Stimulated activated naive CD4-positive, alpha-beta T cell (primary cell): ENCODE data around the gene VOPP1.

Source experiments
- DNase-seq, 6 experiments: peaks; one replicate each; lab custom pipeline; 2025; lab: John Stamatoyannopoulos, UW

The VOPP1 gene

DNA sequence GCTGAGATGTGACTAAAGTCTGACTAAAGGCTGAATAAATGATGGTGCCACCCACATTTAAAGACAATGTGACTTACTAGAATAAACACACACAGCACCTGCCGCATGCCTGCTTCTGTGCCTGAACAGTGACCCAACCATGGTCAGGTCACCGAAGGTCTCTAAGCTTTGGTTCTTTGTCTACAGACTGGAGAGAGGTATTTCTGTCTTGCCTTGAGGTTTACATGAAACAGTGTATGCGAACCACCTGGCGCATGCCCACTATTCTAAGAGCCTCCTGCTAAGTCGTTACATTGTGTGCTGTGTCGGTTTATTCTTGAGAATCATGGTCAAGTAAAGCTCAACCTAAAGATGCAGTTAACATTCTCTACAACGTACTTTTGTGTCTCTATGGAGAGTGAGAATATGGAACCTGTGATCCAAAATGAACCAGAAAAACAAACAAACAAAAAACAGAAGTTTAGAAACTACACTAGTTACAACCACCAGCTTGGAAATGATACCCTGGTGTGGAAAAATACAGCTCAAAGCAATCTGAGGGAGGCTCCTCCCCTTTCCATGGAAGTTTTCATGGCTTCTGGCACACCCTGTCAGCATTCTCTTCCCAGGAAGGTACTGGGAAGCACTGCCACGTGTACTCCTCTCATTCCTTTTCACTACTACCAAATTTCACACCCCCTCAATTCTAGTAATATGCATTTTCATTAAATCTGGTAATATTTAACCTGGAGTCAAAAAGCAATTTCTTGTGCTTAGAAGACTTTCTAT lies 40.0 kb downstream of the VOPP1 start:
- no peak for DNase-seq

DNA sequence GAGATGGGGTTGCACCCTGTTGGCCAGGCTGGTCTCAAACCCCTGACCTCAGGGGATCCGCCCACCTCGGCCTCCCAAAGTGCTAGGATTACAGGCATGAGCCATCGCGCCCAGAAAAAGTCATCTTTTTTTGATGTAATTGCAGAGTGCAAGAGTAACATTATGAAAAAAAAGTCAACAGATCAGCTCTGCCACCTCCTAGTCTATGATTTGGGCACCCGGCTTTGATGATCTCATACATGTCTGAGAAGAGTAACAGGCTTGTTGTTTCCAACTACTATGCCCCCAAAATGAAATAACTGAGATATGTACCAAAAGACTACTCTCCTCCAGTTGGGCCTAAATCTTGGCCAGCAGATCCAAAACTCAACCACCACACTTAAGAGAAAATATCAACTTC lies 40.8 kb downstream of the VOPP1 start:
- no peak for DNase-seq

DNA sequence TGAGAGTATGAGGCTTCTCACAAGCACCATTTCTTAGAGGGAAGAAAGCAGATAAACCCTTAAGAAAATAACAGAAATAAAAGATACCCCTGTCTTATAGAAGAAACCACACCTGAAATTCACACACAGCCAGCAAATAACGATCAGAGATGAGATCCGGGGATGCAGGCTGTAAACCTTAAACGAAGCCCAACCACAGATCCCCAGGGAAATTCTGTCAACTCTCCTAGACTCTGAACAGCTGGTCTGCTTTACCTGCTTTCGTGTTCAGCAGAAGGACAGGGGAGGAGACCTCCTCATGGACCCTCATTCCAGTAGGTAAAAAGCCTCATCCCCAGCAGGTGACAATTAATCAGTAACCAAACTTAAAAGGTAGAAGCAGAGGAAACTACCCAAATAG lies 45.0 kb downstream of the VOPP1 start:
- DNase-seq: no peak

DNA sequence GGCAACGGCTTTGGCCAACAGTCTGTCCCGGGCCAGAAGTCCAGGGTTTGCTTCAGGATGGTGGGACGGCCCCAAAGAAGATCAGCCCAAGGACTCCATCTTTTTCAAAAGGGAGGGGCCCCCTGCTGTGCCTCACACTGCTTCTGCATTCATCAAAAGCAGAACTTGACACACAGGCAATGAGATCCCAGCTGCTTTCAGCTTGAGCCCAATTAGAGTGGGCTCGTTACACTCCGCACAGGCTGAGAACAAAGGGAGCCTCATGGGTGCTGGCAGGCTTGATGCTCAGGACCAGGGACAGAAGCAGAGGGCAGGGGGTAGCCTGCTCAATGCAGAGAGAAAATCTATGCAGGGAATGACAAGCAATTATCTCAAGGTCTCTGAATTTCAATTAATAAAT lies 45.5 kb downstream of the VOPP1 start:
- no peak for DNase-seq

DNA sequence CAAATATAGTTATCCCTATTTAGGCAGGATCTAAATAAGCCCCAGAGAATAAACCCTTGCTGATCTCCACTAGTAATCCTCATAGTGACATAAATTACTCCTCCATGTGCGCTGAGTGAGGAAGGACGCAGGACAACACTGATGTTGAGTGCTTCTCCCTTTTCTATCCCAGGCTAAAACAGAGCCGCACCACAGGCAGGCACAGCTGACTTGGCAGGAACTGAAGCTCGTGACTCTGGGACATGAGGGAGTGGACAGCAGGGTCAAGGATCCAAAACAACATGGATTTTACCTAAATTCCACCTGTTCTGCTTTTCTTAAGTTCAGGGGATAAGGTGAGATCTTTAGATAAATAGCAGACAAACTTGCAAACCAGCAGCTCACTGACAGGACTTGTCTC lies 46.0 kb downstream of the VOPP1 start:
- no peak for DNase-seq

DNA sequence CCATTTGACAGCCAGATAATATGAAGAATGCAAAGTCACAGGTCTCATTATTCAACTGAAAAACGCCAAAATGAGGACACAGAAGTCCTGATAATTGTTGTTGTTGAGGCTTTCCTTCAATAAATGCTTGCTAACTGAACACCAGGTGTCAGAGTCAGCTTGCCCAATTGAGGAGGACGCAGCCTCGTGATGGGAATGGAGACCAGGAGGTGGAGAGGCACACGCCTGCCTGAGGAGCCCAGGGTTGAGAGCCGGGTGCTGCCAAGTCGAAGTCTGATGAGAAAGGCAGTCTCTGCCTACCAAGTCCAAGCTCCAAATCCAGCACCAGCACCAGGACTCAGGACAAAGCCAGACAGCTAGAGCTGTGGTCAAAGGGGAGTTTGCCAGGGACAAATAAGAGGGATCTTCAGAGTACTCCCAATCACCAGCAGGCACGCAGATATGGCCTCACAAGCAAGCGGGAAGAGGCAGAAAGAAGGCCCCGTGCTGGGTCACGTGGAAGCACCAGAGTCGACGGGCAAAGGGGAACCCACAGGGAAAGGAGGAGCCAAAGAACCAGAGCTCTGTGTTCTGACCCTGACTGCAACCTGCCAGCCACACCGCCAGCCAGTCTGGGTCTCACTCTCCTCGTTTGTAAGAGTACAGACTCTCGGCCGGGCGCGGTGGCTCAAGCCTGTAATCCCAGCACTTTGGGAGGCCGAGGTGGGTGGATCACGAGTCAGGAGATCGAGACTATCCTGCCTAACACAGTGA lies 47.6 kb downstream of the VOPP1 start:
- DNase-seq: no peak

DNA sequence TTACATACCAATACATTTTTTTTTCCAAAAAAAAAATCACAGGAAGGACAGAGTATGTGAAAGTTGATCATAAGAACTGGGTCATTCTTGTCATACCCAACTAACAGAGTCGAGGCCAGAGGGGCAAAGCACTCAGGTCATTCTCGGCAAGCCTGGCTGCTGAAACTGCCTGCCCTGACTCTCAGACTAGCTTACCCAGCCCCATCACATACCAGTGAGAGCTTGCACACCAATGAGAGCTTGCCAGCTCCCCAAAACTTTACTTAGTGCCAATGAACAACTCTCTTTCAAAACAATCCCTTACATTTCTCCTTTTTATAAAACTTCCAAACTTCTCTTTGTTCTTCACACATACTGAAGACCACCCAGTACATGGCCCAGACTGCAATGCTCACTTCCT lies 48.9 kb downstream of the VOPP1 start:
- no peak for DNase-seq

DNA sequence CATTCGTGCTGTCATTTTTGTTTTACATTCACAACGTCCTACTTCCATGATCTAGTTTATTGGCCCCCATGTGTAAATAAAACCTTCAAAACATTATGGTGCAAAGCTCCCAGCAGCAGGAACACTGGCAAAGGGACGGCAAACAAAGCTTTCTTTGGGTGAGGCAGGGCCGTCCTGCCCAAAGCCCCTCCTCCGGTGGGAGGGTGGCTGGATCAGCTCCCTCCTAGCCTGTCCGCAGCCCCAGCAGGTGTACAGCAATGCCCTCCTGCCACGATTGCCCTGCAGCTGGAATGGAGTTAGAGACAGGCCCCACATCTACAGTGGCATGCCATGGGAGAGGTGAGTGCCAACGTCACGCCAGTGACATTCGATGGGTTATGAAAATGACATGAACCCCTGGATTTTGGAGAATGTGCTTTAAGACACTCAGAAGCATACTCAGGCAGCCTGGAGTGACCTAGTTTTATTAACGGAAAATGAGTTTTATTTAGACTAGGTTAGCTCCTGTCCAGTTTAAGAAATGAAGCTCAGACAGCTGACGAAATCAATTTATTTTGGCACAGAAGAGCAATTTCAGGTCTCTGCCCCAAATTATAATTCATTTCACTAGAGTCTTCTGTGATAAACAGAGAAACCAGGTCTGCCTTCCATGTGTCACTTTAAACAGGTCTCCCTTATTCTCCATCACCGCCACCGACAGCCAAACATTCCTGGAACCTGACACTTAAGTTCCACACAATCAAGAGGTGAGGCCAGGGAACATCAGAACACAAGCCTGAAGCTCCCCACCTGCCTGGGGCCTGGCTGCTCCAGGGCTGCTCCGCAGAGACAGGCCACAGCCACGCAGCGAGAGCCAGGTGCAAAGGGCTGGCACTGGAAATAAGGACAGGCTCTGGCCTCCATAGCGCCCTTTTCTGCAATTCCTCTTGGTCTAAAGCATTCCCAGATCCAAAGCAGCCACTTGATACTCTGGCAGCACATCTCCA lies 50.1 kb downstream of the VOPP1 start:
- no peak for DNase-seq

DNA sequence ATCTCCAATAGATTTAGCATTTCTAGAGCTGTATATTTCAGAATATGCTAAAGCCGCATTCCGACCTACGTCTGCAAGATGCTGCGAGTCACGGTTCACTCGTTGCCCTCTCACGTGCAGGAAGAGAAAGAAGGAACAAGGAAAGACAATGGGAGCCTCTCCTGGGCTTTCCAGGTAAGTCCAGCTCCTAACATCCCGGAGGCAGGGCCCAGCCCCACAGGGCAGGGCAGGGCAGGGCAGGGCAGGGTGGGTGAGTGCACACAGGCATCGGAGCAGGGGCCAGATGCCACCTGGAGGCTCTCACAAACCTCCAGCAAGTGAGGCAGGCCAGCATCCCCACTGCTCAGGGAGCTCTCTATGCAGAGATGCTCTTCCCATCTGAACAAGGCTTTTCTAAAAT lies 50.8 kb downstream of the VOPP1 start:
- DNase-seq: no peak

DNA sequence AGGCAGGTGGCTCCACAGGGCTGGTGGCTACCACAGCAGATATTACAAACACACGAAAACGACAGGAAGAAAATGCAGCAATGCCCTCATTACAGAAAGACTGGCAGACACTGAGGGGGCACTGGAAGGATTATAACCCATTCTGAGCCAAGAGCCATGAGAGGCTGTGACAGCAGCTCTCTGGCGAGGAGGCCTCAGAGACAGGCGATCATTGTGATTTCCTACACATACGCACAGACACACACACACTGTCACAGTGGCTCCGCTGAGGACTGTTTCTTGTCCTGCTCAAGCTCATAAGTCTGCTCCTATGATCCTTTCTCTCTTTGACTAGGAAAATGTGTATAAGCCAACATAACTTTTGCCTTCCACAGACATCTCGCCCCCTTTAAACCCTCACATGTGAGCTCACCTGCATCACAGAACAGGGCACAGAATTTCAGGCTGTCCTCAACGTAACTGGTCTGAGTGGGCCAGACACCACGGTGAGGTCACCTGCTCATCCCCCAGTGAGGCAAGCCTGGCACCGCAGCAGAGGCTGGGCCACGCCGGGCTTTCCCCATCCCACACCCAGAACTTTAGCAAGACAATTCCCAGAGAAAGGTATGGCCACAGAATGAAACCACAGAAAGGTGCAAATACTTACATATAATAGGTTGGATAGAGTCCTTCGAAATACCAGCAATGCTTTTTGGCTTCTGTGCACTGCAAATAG lies 51.7 kb downstream of the VOPP1 start:
- DNase-seq: no peak

DNA sequence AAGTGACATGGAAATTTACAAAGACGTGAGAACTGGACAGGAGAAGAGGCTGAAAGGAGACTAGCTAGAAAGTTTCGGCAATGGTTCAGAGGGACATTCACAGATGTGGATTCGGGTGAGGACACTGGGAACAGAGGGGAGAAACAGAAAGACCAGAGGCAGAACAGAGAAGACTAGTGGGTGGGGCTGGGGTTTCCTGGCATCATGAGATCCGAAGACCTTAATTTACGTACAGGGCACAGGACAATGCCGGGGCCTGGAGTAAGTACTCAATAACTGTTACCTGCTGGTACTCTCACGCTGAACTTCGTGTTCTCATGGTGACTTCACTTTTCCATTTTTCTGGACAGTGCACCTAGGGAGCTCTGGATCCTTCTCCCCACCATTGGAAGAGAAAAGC lies 53.5 kb downstream of the VOPP1 start:
- DNase-seq: no peak

DNA sequence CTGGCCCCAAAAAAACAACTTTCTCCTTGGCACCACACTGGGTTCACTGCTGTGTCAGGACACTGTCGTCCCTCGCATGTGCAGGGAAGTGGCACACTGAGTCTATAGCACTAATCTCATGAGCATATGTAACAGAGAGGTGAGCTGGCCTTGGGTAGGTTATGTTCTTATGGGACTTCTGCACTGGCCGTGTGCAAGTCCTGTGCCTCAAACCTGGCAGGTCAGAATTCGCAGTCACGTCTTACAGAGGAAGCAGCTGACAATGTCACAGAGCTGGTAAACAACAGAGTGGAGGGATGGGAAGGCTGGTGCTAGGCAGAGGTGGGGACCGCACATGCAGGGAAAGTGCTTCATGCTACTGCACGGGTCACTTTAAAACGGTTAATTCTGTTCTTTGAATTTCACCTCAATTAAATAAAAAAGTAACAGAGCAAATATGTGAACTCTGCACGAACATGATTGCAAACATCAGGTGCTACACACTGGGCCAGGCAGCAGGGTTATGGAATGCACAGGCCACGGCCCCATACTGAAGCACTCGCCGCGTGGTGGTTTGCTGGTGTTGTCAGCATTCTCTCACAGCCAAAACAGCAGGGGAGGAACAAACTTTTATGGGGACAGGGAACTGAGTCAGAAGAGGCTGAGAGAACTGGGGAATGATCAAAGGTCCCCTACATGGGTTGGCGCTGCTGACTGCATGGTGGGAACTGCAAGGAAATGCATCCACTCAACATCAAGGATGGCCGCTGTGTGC lies 54.2 kb downstream of the VOPP1 start:
- DNase-seq: no peak

DNA sequence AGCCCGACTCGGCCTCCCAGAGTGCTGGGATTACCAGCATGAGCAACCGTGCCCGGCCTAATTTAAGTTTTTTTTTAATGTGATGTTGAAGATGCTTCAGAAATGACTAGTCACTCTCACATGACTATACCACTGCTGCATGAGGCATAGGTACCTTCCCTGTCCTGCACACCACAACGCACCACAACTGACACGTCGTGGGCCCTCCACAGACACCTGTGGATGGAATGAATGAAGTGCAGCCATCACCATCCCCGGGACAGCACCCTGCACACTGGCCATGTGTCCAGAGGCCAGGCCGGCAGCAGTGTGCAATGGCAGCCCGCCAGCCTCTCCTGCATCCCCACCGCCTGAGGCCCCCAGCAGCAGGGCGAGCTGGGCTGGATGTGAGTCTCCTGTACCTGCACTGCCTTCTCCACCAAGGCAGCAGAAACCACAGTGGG lies 55.1 kb downstream of the VOPP1 start:
- DNase-seq: no peak

DNA sequence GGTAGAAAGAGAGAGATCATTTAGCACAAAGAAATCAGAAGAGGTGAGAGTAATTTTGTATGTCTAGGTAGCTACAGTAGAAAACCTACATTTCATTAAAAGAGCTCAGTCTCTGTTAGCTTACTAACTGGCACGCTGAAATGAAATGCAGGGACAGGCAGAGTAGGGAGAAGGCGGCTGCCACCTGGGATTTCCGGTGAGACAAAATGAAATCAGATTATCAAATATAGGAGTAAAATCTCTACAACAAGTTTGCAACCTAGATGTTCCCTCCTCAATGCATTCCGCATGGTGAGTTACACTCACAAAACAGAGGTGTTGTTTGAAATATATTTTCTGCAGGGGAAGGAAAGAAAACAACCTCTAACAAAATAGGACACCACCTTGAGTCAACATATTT lies 55.9 kb downstream of the VOPP1 start:
- no peak for DNase-seq

DNA sequence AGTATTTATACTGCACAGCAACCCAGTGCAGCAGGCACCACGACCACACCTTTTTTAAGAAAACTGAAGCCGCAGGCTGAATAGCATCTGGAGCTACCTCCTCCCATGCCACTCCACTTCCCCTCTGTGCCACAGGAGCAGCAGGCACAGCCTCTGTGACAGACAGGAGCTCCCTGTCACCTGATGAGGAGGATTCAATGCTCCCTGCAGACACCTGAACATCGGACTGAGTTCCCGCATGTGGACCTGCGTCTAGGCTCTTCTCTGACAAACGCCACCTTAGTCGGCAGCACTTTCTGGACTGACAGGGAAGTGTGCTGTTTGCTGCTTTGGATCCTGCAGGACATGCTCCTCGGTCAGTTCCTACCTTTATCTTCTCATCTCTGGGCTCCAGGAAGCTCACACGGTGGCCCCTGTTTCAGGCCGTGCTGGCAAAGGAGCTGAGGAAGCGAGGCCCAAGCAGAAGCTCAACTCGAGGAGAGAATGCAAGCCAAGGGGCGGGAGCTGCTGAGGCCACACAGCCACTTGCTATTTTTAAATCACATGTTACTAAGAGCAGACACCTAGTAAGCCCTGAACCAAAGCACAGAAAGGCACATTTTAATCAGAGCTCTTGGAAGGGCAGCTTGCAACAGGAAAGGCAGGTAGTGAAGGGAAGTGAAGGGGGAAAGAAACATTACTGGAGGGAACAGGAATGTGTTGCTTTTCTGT lies 56.6 kb downstream of the VOPP1 start:
- DNase-seq: no peak

DNA sequence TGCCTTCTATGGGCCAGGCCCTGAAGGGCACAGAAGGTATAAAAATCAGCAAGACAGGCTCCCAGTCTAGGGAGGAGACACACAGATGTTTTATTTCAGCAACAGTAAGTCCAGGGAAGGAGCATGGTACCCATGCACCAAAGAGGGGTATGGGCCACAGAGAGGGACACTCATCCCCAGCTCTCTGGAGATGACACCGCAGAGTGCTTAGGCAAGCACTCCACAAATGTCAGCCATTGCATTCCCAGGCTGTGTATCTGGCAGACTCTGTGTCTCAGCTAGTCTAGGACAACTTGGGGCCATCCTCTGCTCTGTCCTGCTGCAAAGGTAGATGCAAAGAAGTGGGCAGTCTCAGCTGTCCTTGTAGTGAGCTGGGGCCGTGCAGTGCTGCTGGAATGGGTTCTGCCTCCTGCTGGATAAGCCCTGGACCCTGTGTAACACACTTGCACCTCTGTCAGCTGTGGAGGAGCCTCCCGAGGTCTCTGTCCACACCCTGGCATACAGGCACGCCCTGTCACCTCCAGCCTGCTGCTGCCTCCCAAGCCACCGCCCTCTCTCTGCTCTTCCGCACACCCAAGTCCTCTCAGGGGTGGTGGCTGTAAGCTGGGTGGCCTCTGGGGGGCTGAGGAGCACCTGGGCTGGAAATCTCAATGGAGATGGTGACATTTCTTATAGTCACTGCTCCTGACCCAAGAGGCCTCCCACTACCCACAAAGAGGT lies 57.6 kb downstream of the VOPP1 start:
- no peak for DNase-seq

DNA sequence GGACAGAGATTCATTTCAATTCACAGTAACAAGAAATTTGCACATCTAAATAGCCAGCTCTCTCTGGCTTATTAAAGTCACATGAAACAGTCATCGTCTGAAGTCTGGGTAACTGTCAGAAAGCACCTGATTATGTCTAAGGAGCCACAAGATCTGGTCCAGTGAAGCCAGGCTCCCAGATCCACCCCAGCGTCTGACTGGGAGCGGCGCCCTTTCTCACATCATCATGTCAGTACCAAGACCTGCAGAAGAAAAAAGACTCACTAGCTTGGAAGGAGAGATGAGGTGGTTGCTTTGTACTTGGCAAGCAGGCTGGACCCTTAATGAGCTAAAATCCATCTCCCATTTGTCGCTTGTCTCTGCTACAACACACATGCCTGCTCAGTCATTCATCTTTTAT lies 58.4 kb downstream of the VOPP1 start:
- DNase-seq: no peak

DNA sequence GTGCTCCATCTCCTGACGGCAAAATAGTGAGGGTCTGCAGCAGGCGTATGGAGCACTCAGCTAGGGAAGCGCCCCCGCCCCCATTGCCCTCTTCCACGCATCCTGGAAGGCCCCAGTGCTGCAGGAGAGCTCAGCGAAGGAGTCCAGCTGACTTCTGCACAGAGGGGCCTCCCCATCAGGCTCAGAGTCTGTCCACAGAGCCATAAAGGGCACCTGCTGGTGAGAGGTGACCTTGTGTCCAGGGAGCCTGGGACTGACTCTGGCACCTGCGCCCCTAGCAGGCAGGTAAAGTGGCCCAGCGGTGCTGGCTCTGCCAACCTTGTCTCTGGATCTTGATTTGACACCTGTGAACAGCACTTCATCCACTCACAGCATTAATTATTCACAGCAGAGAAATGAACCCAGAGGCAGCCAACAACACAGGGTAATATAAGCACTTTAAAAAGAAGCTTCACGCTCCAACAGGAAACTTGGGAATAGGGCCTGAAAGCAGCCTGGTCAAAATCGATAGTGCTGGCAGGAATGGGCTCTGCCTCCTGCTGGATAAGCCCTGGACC lies 59.6 kb downstream of the VOPP1 start:
- DNase-seq: no peak

DNA sequence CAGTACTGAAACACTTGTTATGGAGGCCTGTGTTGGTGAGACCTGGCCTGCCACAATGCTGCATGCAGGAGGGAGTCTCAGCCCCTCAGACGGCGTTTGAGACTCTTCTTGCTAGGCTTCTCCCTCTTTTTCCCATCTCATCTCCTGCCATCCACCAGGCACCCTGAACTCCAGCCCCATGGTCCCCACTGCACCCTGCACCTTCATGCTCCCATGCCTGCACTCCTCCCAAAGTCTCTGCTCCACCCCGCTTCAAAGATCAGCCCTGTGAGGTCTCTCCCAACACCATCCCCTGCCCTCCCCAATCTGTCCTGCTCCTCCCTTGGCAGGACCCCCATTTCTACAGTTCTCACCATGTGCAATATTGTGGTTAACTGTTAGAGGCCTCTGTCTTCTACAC lies 61.7 kb downstream of the VOPP1 start:
- no peak for DNase-seq
